GM12878 (cell line): ENCODE results near the gene PLA2G12B. TPM values are rescaled to one million over a fixed set of nuclear protein-coding genes. Genes with fewer than 3 reads are reported as not detected.
A peak's percentile ranks its signal among the peaks of the same experiment; 100 is the strongest.
"Not testable (repeated sequence)": the region's sequence is repeated elsewhere in the genome, so short reads cannot be mapped to it uniquely, and the experiment has no call there.

Experiments
- ATAC-seq: fragments of 200-7000 bp; cut with Tn5 transposase; 3 replicates; pipeline ENCODE4 v1.9.1; 2020; ENCODE audit warnings: mild to moderate bottlenecking, moderate library complexity
- BruUV-seq: library from RNA; stranded (reverse); fragments of 400-500 nt; replicated peaks from 2 replicates; lab custom pipeline; 2021; lab: Mats Ljungman, UMichigan
- CTCF ChIA-PET: fragments of 300-600 bp; sonication (Branson Sonifier 250); formaldehyde crosslinking; extraction: SDS; loops from one replicate; lab custom pipeline; 2021; ENCODE audit warnings: inconsistent platforms; lab: Yijun Ruan, JAX
- POLR2A ChIA-PET: fragments of 350-600 bp; formaldehyde crosslinking; extraction: SDS; loops from one replicate; lab custom pipeline; 2021; ENCODE audit warnings: inconsistent platforms; lab: Charles Lee
- RAD21 ChIA-PET: fragments of 300-600 bp; sonication (Branson Sonifier 250); formaldehyde crosslinking; loops from one replicate; lab custom pipeline; 2023; ENCODE audit warnings: antibody characterized with exemption; ENCODE audit not compliant: unreplicated experiment; lab: Charles Lee
- SMC1A ChIA-PET: fragments of 300-600 bp; sonication (Branson Sonifier 250); formaldehyde crosslinking; loops from one replicate; lab custom pipeline; 2023; ENCODE audit not compliant: unreplicated experiment, uncharacterized antibody; lab: Charles Lee
- DNase-seq: peaks from one replicate; pipeline ENCODE4 v3.0.0-alpha.2; 2011; ENCODE audit warnings: low read depth, low spot score
- FAIRE-seq: peaks from 3 replicates; lab custom pipeline; 2011; peaks lifted over from hg19 to GRCh38; lab: Jason Lieb, UNC
- H2AFZ ChIP-seq: 2 replicates; pipeline ENCODE4 v1.6.0; 2011; ENCODE audit warnings: low read depth, low read length, control low read depth; ENCODE audit not compliant: control insufficient read depth
- H3K27ac ChIP-seq: 2 replicates; pipeline ENCODE4 v1.5.1; 2011; ENCODE audit warnings: control low read depth; ENCODE audit not compliant: control insufficient read depth, insufficient read depth
- H3K27me3 ChIP-seq, 2 experiments: replicated peaks in 1 of 2; 2 replicates each; pipeline versions ENCODE4 v1.6.0 to v1.6.1; 2011; ENCODE audit warnings: low read length in 1 of 2; ENCODE audit not compliant: control insufficient read depth in 2 of 2, insufficient read depth in 2 of 2
- H3K36me3 ChIP-seq, 2 experiments: 2 replicates each; pipeline ENCODE4 v1.5.1; 2011; ENCODE audit warnings: low read length in 1 of 2; ENCODE audit not compliant: control insufficient read depth in 2 of 2, insufficient read depth in 2 of 2
- H3K4me1 ChIP-seq: 2 replicates; pipeline ENCODE4 v1.6.1; 2011; ENCODE audit warnings: mild to moderate bottlenecking, low read length, moderate library complexity, mixed read lengths; ENCODE audit not compliant: control insufficient read depth, insufficient read depth
- H3K4me2 ChIP-seq: 2 replicates; pipeline ENCODE4 v1.6.0; 2011; ENCODE audit warnings: control low read depth; ENCODE audit not compliant: control insufficient read depth, insufficient read depth
- H3K4me3 ChIP-seq: fragments of 200-600 bp; sonication (generic); 2 replicates; pipeline ENCODE4 v1.5.1; 2016
- H3K79me2 ChIP-seq: 2 replicates; pipeline ENCODE4 v1.6.0; 2011; ENCODE audit warnings: low read length; ENCODE audit not compliant: control insufficient read depth, insufficient read depth
- H3K9ac ChIP-seq: 2 replicates; pipeline ENCODE4 v1.8.0; 2011; ENCODE audit warnings: low read length, control low read depth, mixed read lengths; ENCODE audit not compliant: control insufficient read depth, insufficient read depth
- H3K9me3 ChIP-seq: replicated peaks from 3 replicates; pipeline ENCODE4 v1.5.1; 2011; ENCODE audit warnings: mild to moderate bottlenecking, low read length; ENCODE audit not compliant: control insufficient read depth, insufficient read depth
- H4K20me1 ChIP-seq: 2 replicates; pipeline ENCODE4 v1.6.0; 2011; ENCODE audit not compliant: control insufficient read depth, insufficient read depth
- MTA2 ChIP-seq: fragments of 450-650 bp; IDR thresholded peaks from 2 replicates; pipeline ENCODE4 v1.6.1; 2016; ENCODE audit warnings: low read depth, mild to moderate bottlenecking, moderate library complexity
- NR2F1 ChIP-seq: fragments of 450-650 bp; conservative IDR thresholded peaks from 2 replicates; pipeline ENCODE4 v1.6.1; 2017; ENCODE audit warnings: mild to moderate bottlenecking
- SPI1 ChIP-seq: IDR thresholded peaks from 2 replicates; pipeline ENCODE4 v1.6.1; 2011; ENCODE audit warnings: low read depth, mild to moderate bottlenecking, low read length, moderate library complexity, borderline replicate concordance; ENCODE audit not compliant: insufficient read depth
- ZBTB11 ChIP-seq: fragments of 450-650 bp; formaldehyde crosslinking; IDR thresholded peaks from 2 replicates; pipeline ENCODE4 v1.5.0; 2022; ENCODE audit warnings: mild to moderate bottlenecking, missing genetic modification characterization
- WGBS: methylation state at CpG from one replicate; pipeline ENCODE4 v1.1.6; 2016; ENCODE audit warnings: low lambda C conversion rate; ENCODE audit not compliant: insufficient replicate concordance, insufficient coverage; ENCODE audit errors: missing lambda C conversion rate; 5-methylcytosine and 5-hydroxymethylcytosine counted together
- in situ Hi-C: fragments of 300-500 bp; cut with MboI; formaldehyde crosslinking; loops from 9 replicates; pipeline ENCODE4 v1.14.3; 2018; ENCODE audit warnings: mixed read lengths
- intact Hi-C: fragments of 100-400 bp; cut with micrococcal nuclease; formaldehyde crosslinking; loops from one replicate; pipeline ENCODE4 v1.14.2; 2022; ENCODE audit not compliant: unreplicated experiment
- polyA plus RNA-seq, 11 experiments: library from polyadenylated mRNA; depleted of rRNA in 4 of 11; unstranded in 6 of 11; stranded (reverse) in 5 of 11; fragments of >200 nt; fragmentation: Nextera tagmentation in 4 of 11; fragmentation: Illumina TruSeq in 1 of 11; extraction: Ambion mirVana in 4 of 11; extraction: Trizol in 1 of 11; gene quantifications; 1 replicate in 1 of 11; 2 replicates in 10 of 11; pipeline versions ENCODE4 v1.2.1 to v1.2.3, GENCODE V29; 2011 to 2016; ENCODE audit warnings: inconsistent platforms in 2 of 11, missing spikeins in 2 of 11, low read depth in 1 of 11
- total RNA-seq, 4 experiments: library from RNA; depleted of rRNA in 3 of 4; stranded (reverse); fragments of >200 nt in 3 of 4; fragmentation: Illumina TruSeq in 1 of 4; extraction: Trizol in 1 of 4; gene quantifications; 2 replicates each; pipeline versions ENCODE4 v1.2.1 to v1.2.3, GENCODE V29; 2013 to 2021
- TF ChIP-seq, protein P1 (sequence below): IDR thresholded peaks from 2 replicates; pipeline ENCODE4 v1.6.1; 2012; ENCODE audit warnings: low read depth, low read length, improper control_type of control experiment

The PLA2G12B gene
- total and polyA plus RNA-seq, 10 of the 15 experiments (the other 5 are each of a cell fraction or from before 2014, with no cell fraction given): not detected

- TF ChIP-seq ZBTB11 (CRISPR knock-in tag) (no peak), NR2F1 (no peak)
- TF ChIP-seq, protein P1, sequence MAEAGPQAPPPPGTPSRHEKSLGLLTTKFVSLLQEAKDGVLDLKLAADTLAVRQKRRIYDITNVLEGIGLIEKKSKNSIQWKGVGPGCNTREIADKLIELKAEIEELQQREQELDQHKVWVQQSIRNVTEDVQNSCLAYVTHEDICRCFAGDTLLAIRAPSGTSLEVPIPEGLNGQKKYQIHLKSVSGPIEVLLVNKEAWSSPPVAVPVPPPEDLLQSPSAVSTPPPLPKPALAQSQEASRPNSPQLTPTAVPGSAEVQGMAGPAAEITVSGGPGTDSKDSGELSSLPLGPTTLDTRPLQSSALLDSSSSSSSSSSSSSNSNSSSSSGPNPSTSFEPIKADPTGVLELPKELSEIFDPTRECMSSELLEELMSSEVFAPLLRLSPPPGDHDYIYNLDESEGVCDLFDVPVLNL: no peak
Measured at GRCh38 chr10:72906446-72906845, 48.2 kb downstream of the PLA2G12B start (continued).

DNA sequence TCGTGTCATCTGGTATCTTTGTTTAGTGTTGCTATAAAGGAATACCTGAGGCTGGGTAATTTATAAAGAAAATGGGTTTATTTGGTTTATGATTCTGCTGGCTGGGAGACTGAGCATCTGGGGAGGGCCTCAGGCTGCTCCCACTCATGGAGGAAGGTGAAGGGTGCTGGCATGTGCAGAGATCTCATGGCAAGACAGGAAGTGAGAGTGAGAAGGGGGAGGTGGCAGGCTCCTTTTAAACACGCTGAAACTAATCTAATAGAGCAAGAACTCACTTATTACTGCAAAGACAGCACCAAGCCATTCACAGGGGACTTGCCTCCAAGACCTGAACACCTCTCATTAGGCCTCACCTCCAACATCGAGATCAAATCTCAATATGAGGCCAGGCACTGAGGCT is 49.8 kb downstream of the PLA2G12B start:
- H3K4me1 ChIP-seq: no peaks in the 10 kb centered on the region
- ATAC-seq (peak; percentile 65), DNase-seq (peak; percentile 4), FAIRE-seq (no peak)
- no peaks in the 10 kb centered on the region for H3K36me3 ChIP-seq
- TF ChIP-seq SPI1: peak; percentile 66; the same call in 1 of the 2 replicates
- no peak for TF ChIP-seq MTA2
- intact Hi-C loops (no loop called here), in situ Hi-C loops (no loop called here)
- ChIA-PET CTCF (no interaction called here), SMC1A (no interaction called here), POLR2A (no interaction called here), RAD21 (no interaction called here)
- no peak overlapping the region for H3K27ac ChIP-seq
- 45% methylated on average over 3 of the region's 3 CpGs for WGBS
- H3K79me2 ChIP-seq: no peaks in the 10 kb centered on the region
- no TSS peak for BruUV-seq
- H3K9ac ChIP-seq: no peak overlapping the region
- no peak overlapping the region for H3K4me3 ChIP-seq
- no peak overlapping the region for H3K4me2 ChIP-seq
- no peaks in the 10 kb centered on the region for H4K20me1 ChIP-seq
- no peak overlapping the region for H2AFZ ChIP-seq
- H3K9me3 ChIP-seq: no peaks in the 10 kb centered on the region
- no peaks in the 10 kb centered on the region for H3K27me3 ChIP-seq

- H3K36me3 ChIP-seq, H4K20me1 ChIP-seq, H3K9ac ChIP-seq, ATAC-seq, intact Hi-C loops, in situ Hi-C loops, H3K79me2 ChIP-seq, H3K4me1 ChIP-seq, POLR2A ChIA-PET, H3K9me3 ChIP-seq, DNase-seq, FAIRE-seq, CTCF ChIA-PET, SMC1A ChIA-PET, H3K27ac ChIP-seq, RAD21 ChIA-PET, H3K4me2 ChIP-seq, H3K4me3 ChIP-seq, H2AFZ ChIP-seq, BruUV-seq, H3K27me3 ChIP-seq: not testable (repeated sequence)
- WGBS: 91% methylated on average over 15 of the region's 15 CpGs
Measured at GRCh38 chr10:72903941-72904446, 50.6 kb downstream of the PLA2G12B start.
